NCI-H526 treated with DMSO at 0.1 percent for 48 hours (cell line): ENCODE measurements around the gene EYA4.

ENCODE experiments used
- DNase-seq: peaks from one replicate; lab custom pipeline; 2025; lab: John Stamatoyannopoulos, UW

Gene EYA4

DNA sequence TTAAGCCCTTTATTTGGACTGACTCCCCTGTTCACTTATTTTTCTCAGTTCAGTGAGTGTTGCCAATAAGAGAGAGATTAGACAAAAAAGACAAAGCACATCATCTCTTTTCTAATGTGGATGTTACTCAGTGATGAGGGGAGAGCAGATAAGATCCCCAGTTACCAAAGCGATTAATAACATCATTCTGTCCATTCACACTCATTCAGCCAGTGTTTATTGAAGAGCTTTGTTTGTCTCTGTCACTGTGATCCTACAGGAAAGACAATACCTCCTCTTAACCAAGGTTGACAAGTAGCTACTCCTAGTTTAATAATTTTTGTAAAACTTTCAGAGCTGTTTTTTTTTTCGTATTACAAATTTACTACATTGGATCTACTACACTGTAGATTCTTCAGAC is 163.0 kb downstream of the EYA4 start:
- no peak for DNase-seq

- DNase-seq: no peak
These were observed 163.6 kb downstream of the EYA4 start for GRCh38 chr6:133404728-133405127.

- no peak for DNase-seq
These were observed 166.4 kb downstream of the EYA4 start for GRCh38 chr6:133407320-133408100.

DNA sequence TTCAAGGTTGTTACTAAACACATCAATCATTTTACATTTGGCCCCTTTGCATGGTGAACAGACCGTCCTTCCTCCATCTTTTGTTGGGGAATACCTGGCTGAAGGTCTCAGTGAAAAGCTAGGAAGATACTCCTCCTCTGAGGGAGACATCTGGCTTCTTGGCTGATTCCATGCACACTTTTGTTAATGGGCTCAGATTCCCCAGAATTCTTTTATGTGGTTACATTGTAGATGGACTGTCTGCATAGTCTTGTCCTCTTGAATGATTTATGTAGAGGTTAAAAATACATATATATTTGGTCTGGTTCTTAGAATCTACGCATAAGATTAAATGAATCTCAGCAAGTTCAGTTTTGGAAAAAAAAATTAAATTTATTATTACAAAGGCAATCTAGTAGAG is 167.0 kb downstream of the EYA4 start:
- DNase-seq: no peak

DNA sequence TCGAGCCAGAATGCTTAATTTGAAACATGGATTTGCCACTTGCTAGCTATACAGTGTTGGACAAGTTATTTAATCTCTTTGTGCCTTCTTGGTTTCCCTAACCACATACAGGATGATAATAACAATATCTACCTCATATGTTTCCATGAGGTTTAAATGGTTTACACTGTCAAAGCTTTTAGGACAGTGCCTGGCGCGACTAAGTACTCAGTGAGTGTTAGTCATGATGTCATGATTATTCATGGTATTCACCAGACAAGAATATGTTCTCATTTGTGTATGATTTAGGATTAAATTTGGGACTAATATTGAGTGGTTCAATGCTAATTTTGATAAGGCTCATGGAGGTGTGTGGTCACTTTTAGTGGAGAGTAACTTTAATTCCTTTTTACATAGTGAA is 167.4 kb downstream of the EYA4 start:
- DNase-seq: no peak

DNA sequence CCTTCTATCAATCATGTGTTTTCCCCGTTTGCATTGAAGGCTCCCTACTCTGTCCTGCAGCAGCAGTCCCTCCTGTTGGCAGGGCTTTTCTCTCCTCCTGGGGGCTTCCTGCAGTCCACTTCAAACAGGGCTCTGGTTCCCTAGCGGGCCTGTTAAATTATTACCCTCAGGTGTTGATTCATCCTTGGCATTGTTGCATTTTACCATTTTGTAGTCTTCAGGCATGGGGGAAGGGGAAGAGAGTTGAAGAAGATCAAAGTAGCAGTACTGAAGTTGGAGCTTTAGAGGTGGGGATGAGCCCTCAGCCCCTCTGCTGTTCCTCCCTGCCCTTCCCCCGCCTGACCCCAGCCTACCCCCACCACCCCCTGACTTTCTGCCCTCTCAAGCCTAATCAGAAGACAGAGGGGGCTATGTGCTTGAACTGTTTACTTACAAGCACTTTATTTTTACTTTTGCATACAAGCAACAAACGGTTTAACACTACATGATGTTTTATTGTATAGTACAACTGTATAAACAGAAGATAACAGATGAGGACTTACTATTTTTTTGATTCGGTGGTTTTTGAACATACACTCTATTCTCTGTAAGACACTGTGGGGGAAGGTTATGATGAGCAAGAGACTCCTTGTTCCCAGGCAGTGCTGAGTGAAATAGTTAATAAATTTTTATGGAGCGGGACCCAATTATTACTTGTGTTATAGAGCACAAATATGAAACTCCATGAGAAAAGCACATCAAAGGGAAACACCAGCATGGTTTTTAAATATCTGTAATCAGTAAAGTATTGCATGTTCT is 169.7 kb downstream of the EYA4 start:
- no peak for DNase-seq

DNA sequence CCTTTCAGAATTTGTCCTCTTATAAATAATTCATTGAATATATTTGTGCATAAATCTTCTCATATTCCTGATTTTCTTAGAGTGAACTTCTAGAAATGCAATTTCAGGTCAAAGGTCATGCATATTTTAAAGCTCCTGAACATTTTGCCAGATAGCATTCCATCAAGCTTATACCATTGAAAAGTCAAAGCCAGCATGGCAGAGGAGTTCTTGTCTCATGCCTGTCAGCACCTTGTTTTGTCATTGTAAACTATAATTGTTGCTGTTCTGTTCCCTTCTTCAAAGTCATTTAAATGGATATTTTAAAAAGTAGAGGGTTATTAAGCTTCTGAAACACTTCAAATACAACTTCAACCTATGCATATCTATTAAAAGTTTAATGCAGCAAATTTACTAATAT is 170.6 kb downstream of the EYA4 start:
- DNase-seq: no peak

DNA sequence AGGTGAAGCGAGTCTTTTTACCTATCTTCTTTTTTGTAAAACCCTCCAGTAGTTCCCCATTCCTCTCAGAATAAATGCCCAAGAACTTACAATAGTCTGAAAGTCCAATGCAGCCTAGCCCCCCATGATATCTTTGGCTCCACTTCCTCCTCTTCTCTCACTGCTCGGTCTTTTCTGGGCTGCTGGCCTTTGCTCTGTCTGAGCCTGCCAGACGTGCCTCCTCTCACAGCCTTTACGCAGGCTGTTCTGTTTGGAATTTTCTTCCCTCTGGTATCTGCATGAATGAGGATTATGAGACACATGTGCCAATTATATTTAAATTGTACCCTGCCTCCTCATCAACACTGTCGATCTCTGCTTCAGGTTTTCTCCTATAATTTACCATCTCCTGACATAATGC is 174.1 kb downstream of the EYA4 start:
- no peak for DNase-seq

DNA sequence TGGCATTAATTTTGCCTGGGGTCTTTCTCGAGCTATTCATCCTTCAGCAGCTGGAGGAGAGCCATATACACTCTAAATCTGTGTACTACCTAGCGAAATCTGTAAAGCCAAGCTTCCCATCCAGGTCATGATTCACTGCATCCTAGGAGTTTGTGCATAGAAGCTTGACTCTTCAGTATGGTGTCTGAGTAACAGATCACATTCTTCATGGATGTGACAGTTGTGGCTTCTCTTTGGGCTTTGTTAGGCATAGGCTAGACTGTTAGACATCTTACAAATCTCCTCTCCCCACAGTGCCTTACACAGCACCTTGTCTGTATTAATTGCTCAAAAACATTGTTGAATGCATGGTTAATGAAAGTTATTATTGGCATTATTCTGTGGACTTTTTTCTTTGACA is 177.0 kb downstream of the EYA4 start:
- no peak for DNase-seq

- no peak for DNase-seq
These were observed 182.1 kb downstream of the EYA4 start for GRCh38 chr6:133423242-133423641.

- DNase-seq: no peak
These were observed 183.2 kb downstream of the EYA4 start for GRCh38 chr6:133424359-133424758.

DNA sequence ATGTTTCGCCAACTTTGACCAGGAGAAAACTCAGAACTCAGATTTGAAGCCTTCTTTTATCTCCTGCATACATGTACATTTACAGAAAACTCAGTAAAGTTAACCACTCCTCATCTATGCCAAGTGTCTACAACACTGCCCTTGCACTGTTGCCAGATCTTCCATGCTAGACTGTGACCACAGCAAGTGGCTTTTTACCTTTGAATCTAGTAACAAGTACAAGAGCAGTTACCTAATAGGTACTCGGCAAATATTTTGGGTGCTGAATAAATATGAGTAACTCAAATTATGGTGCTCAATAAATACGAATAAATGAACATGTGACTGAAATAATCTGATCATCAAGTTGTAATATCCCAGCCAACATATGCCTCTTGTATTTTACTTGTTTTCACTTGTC is 184.9 kb downstream of the EYA4 start:
- no peak for DNase-seq

GRCh38 chr6:133428295-133428694 is 187.1 kb downstream of the EYA4 start:
- no peak for DNase-seq

DNA sequence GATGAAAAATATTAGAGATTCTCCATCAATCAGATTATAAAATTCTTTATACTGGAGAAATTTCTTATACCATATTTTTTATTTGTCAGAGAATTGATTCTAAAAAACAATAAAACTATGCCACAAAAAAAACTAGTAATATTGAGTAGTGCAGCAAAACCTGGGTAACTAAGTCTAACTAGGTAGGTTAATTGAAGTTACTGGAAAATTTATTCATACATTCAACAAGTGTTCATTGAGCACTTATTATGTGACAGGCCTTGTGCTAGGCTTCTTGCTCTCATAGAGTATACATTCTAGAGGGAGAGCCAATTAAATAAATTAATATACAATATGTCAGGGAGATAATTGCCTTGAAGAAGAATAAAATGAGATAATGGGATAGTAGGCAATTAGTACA is 189.4 kb downstream of the EYA4 start:
- DNase-seq: no peak

DNA sequence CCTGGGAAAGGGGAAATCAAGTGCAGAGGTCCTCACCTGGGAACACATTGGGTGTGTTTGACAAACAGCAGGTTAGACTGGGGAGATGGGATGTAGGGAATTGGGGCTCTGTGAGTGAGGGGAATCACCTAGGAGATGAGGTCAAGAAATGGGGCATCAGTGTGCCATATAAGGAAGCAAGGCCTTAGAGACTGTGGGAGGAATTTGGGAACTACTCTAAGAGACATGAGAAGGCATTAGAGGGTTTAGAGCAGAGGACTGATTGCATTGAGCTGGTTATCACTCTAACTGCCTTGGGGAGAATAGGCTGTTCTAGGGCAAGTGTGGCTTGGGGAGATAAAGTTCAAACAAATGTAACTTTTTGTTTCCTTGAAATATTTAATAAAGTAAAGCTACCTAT is 189.9 kb downstream of the EYA4 start:
- DNase-seq: no peak

- DNase-seq: no peak
These were observed 191.1 kb downstream of the EYA4 start for GRCh38 chr6:133432021-133432989.

- no peak for DNase-seq
These were observed 194.0 kb downstream of the EYA4 start for GRCh38 chr6:133435065-133435728.

DNA sequence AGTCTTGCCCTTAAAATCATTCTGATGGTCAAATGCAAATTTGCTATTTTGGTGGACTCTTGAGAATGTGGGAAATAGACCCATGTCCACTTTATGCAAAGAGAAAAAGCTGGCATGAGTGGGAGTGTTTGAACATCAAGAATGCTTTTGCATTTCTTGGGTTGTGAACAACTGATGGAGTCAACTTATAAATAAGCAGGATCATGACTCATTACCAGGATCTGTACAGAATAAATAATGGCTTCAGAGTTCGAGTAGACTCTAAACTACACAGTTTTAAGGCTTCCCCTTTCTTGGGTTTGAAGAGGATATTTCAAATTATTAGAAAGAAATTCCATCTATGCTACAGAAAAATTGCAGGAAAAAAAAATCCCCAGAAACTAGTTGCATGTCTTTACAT is 195.5 kb downstream of the EYA4 start:
- DNase-seq: no peak

DNA sequence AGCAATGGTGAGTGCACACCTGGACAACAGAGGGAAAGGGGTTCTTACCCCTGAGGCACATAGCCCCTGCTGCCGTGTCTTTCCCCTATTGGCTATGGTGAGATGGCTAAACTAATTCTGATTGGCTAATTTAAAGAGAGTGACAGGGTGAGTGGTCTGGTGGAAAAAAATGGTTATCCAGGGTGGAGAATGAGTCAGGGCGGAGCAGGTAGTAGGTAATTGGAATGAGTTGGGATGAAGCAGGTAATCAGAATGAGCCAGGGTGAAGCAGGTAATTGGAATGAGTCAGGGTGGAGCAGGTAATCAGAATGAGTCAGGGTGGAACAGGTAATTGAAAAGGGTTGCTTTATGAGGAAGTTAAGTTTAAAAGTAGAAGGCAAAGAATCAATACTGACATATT is 200.3 kb downstream of the EYA4 start:
- no peak for DNase-seq

GRCh38 chr6:133446789-133447188 is 205.6 kb downstream of the EYA4 start:
- DNase-seq: no peak

- no peak for DNase-seq
These were observed 206.8 kb downstream of the EYA4 start for GRCh38 chr6:133447924-133448323.

DNA sequence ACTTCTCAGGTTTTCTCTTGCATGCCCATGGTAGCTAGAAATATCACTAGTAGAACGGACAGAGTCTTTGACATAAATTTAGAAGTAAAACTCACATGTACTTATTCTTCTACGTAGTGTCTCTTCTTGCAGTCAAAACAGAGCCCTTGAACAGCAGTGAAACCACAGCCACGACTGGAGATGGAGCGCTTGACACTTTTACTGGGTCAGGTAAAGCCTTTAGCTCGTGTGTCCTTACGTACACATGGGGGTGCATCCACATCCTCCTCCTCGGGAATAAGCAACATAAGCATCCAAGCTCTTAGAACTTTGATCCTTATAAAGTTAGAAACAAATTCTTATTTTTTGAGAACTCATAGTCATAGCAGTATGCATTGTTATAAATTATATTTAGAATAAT is 215.3 kb downstream of the EYA4 start:
- no peak for DNase-seq
